Suppressor macrophage treated with lipopolysaccharide for 1 hour (primary cell): Measurements from ENCODE around the gene MBTD1.

Experiments
- DNase-seq, 3 donors: peaks; one replicate each; pipeline ENCODE4 v3.0.0-alpha.2; 2020 to 2022

MBTD1 gene

DNA sequence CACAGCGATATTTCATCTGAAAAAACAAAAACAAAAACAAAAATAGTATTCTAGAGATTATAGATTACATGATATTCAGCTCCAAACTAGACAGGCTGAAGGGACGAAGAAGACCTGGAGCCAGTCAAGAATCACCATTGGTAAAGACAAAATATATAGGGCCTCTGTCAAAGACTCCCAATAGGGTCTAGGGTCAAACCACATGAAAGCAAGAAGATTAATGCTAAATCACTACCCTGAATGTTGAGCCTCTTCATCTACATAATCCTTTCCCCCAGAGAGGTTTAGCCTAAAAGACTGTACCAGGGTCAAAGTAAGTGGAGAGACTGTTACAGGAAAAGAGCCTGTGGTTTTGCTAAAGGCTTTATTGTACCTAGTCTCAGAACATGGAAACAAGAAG lies 117.3 kb downstream of the MBTD1 start:
- DNase-seq: no peak

DNA sequence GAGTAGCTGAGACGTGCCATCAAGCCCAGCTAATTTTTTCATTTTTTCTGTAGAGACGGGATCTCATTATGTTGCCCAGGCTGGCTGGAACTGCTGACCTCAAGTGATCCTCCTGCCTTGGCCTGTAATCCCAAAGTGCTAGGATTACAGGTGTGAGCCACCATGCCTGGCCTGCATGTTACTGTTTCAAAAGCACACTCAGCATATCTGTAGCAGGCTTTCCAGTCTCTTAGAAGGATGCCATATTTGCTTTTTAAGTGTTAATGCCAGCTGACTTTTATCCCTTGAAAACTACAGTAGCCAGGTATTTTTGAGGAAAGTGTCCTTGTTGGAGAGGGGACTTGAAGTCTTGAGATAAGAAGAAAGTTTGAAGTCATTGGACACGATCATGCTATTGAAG lies 123.9 kb downstream of the MBTD1 start:
- no peak for DNase-seq

DNA sequence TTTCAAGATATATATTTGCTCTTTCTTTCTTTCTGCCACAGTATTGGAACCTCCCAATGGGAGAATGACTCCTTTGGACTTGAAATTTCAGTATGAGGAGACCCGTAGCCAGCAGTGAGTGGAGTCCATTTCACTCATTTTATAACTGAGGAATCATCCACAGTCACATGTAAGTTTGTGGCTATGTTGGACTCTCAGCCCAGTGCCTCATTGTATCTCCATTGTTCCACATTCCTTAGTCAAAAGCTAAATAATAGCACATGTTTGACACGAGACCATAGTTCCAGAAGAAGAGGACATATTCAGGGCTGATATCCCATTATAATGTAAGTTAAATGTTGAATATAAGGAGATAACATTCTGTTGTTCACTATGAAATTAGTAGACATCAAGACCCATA lies 126.5 kb downstream of the MBTD1 start:
- DNase-seq: no peak

DNA sequence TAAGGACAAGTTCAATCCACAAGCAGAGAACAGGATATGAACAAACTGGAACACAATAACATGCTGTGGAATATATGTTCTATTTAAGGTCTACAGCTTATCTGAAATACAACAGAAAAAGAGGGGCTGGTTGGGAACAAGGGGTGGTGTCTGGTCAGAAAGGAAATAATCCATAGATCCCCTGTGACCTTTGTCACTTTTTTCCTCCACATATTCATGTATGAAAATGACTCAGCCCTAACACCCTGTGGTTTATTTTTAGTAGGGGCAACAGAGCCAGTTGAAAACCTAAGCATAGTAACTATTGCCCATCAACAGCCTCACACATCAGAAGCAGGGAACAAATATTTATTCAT lies 126.9 kb downstream of the MBTD1 start:
- DNase-seq: peak; percentile 54 to 68 (median 59)

DNA sequence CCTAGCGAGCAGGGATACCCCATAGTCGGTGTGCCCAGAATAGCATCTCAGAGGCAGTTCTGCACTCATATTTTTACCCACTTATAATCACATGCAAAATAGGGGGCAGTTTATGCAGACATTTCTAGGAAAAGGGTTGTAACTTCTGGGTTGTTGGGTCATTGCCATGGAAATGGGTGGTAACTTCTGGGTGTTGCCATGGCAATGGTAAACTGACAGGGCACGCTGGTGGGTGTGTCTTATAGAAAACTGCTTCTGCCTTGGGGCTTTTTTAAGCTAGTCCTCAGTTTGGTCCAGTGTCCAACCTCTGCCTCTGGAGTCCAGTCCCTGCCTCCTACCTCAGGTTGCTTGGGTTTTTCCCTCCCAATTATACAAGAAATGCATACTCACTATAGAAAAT lies 131.8 kb downstream of the MBTD1 start:
- DNase-seq: peak; percentile 64 to 87 (median 77)
